D341Med (cell line): ENCODE results near the gene TNS3.

ENCODE experiments used
- DNase-seq: peaks from one replicate; pipeline ENCODE4 v3.0.0; 2012; ENCODE audit warnings: low spot score

Gene TNS3

GRCh38 chr7:47347346-47347745 lies 234.6 kb downstream of the TNS3 start:
- DNase-seq: no peak

- DNase-seq: no peak
These were observed 235.5 kb downstream of the TNS3 start for GRCh38 chr7:47346377-47346914.

GRCh38 chr7:47345857-47346298 lies 236.0 kb downstream of the TNS3 start:
- DNase-seq: no peak

GRCh38 chr7:47344171-47344955 lies 237.5 kb downstream of the TNS3 start:
- no peak for DNase-seq

- DNase-seq: no peak
These were observed 238.9 kb downstream of the TNS3 start for GRCh38 chr7:47343061-47343455.

GRCh38 chr7:47342296-47343060 lies 239.4 kb downstream of the TNS3 start:
- no peak for DNase-seq

- no peak for DNase-seq
These were observed 241.4 kb downstream of the TNS3 start for GRCh38 chr7:47340517-47340916.

GRCh38 chr7:47338026-47338425 lies 243.9 kb downstream of the TNS3 start:
- DNase-seq: no peak

GRCh38 chr7:47337531-47337930 lies 244.4 kb downstream of the TNS3 start:
- DNase-seq: no peak

- DNase-seq: no peak
These were observed 245.2 kb downstream of the TNS3 start for GRCh38 chr7:47336472-47337425.

GRCh38 chr7:47335557-47336471 lies 246.1 kb downstream of the TNS3 start:
- no peak for DNase-seq

- DNase-seq: no peak
These were observed 246.8 kb downstream of the TNS3 start for GRCh38 chr7:47335071-47335470.

GRCh38 chr7:47333959-47334358 lies 248.0 kb downstream of the TNS3 start:
- no peak for DNase-seq

GRCh38 chr7:47333554-47333887 lies 248.4 kb downstream of the TNS3 start:
- DNase-seq: no peak

- no peak for DNase-seq
These were observed 249.0 kb downstream of the TNS3 start for GRCh38 chr7:47332681-47333553.

- no peak for DNase-seq
These were observed 249.7 kb downstream of the TNS3 start for GRCh38 chr7:47332213-47332612.

- DNase-seq: no peak
These were observed 250.7 kb downstream of the TNS3 start for GRCh38 chr7:47331179-47331565.

- DNase-seq: no peak
These were observed 251.2 kb downstream of the TNS3 start for GRCh38 chr7:47330561-47331178.

- DNase-seq: no peak
These were observed 251.9 kb downstream of the TNS3 start for GRCh38 chr7:47330026-47330425.
